H1 (cell line): ENCODE data around the gene ANKRD53. TPM values are rescaled to one million over a fixed set of nuclear protein-coding genes. Genes with fewer than 3 reads are reported as not detected.
A peak's percentile ranks its signal among the peaks of the same experiment; 100 is the strongest.

ENCODE experiments used
- CTCF ChIA-PET: fragments of 300-600 bp; sonication (Branson Sonifier 250); formaldehyde crosslinking; loops from one replicate; lab custom pipeline; 2021; ENCODE audit not compliant: partially characterized antibody; lab: Charles Lee
- POLR2A ChIA-PET: fragments of 300-600 bp; sonication (Branson Sonifier 250); formaldehyde crosslinking; loops from one replicate; lab custom pipeline; 2021; ENCODE audit warnings: inconsistent platforms; ENCODE audit not compliant: partially characterized antibody; lab: Charles Lee
- DNase-seq, 2 experiments: peaks; one replicate each; pipeline versions ENCODE4 v3.0.0 to v3.0.0-alpha.2; 2010 to 2022; ENCODE audit warnings: low spot score in 2 of 2, low read depth in 1 of 2, mixed read lengths in 1 of 2
- FAIRE-seq: peaks from 2 replicates; lab custom pipeline; 2011; peaks lifted over from hg19 to GRCh38; lab: Jason Lieb, UNC
- H2AFZ ChIP-seq: 2 replicates; pipeline ENCODE4 v1.8.1; 2012; ENCODE audit warnings: low read length, inconsistent platforms
- H2AK5ac ChIP-seq: 2 replicates; pipeline ENCODE4 v1.6.1; 2013; ENCODE audit warnings: low read depth, low read length
- H2BK120ac ChIP-seq: replicated peaks from 2 replicates; pipeline ENCODE3; 2013; ENCODE audit warnings: low read depth, low read length, inconsistent platforms
- H2BK12ac ChIP-seq: 2 replicates; pipeline ENCODE4 v1.6.1; 2013; ENCODE audit warnings: low read depth, low read length
- H2BK15ac ChIP-seq: 2 replicates; pipeline ENCODE4 v1.6.1; 2013; ENCODE audit warnings: low read length
- H2BK20ac ChIP-seq: 2 replicates; pipeline ENCODE4 v1.6.1; 2013; ENCODE audit warnings: low read length
- H2BK5ac ChIP-seq: 2 replicates; pipeline ENCODE4 v1.6.1; 2013; ENCODE audit warnings: low read depth, low read length
- H3K14ac ChIP-seq: 2 replicates; pipeline ENCODE4 v1.6.1; 2013; ENCODE audit warnings: inconsistent platforms; ENCODE audit not compliant: insufficient read length
- H3K18ac ChIP-seq: 2 replicates; pipeline ENCODE4 v1.6.1; 2013; ENCODE audit warnings: low read length; ENCODE audit errors: extremely low read depth
- H3K23ac ChIP-seq: 2 replicates; pipeline ENCODE4 v1.6.1; 2013; ENCODE audit warnings: inconsistent platforms; ENCODE audit not compliant: insufficient read length
- H3K23me2 ChIP-seq: 2 replicates; pipeline ENCODE4 v1.6.1; 2013; ENCODE audit warnings: low read depth, low read length
- H3K27ac ChIP-seq: 2 replicates; pipeline ENCODE4 v1.6.1; 2011; ENCODE audit warnings: low read depth, low read length, inconsistent platforms
- H3K27me3 ChIP-seq, 4 experiments: replicated peaks in 1 of 4; 1 replicate in 1 of 4; 2 replicates in 3 of 4; pipeline versions ENCODE4 v1.6.1 to v1.8.1; 2011 to 2013; ENCODE audit warnings: low read length in 3 of 4, mild to moderate bottlenecking in 3 of 4, inconsistent platforms in 2 of 4, mixed read lengths in 2 of 4, moderate library complexity in 1 of 4; ENCODE audit not compliant: control insufficient read depth in 3 of 4, insufficient read depth in 3 of 4; ENCODE audit errors: extremely low read depth in 1 of 4
- H3K36me3 ChIP-seq, 4 experiments: 2 replicates each; pipeline versions ENCODE4 v1.6.1 to v1.8.1; 2011 to 2013; ENCODE audit warnings: mild to moderate bottlenecking in 4 of 4, low read length in 3 of 4, moderate library complexity in 2 of 4, control low read depth in 1 of 4, inconsistent platforms in 1 of 4; ENCODE audit not compliant: insufficient read depth in 4 of 4, control insufficient read depth in 2 of 4
- H3K4ac ChIP-seq: replicated peaks from 2 replicates; pipeline ENCODE3; 2013; ENCODE audit warnings: low read length, low read depth, mixed read lengths, inconsistent platforms; ENCODE audit not compliant: insufficient read length
- H3K4me1 ChIP-seq, 4 experiments: replicated peaks in 1 of 4; 1 replicate in 1 of 4; 2 replicates in 3 of 4; pipeline versions ENCODE4 v1.6.1 to v1.8.1; 2011 to 2013; ENCODE audit warnings: low read length in 3 of 4, inconsistent platforms in 2 of 4, mixed read lengths in 1 of 4; ENCODE audit not compliant: insufficient read depth in 4 of 4, control insufficient read depth in 3 of 4
- H3K4me2 ChIP-seq, 2 experiments: 2 replicates each; pipeline versions ENCODE4 v1.6.1 to v1.8.1; 2011 to 2013; ENCODE audit warnings: low read depth in 2 of 2, low read length in 2 of 2, control low read depth in 1 of 2, inconsistent platforms in 1 of 2, mild to moderate bottlenecking in 1 of 2; ENCODE audit not compliant: insufficient read depth in 1 of 2
- H3K4me3 ChIP-seq, 4 experiments: fragments of 200-600, 300-600 bp in 1 of 4; sonication (generic), shearing (Covaris generic), sonication (Bioruptor Twin) in 1 of 4; 2 replicates each; pipeline versions ENCODE4 v1.5.1 to v1.8.1; 2011 to 2016; ENCODE audit warnings: low read length in 4 of 4, low read depth in 3 of 4, control low read depth in 2 of 4, inconsistent platforms in 2 of 4, mild to moderate bottlenecking in 2 of 4, mixed read lengths in 1 of 4, moderate library complexity in 1 of 4; ENCODE audit not compliant: insufficient read depth in 2 of 4; ENCODE audit errors: extremely low read depth in 1 of 4
- H3K56ac ChIP-seq: replicated peaks from 2 replicates; pipeline ENCODE3; 2013; ENCODE audit warnings: low read depth, mild to moderate bottlenecking, mixed read lengths, low read length, inconsistent platforms; ENCODE audit not compliant: insufficient read length
- H3K79me1 ChIP-seq: 2 replicates; pipeline ENCODE4 v1.6.1; 2013; ENCODE audit warnings: low read depth, low read length, control low read depth
- H3K79me2 ChIP-seq, 2 experiments: 2 replicates each; pipeline versions ENCODE4 v1.6.1 to v1.8.1; 2012 to 2013; ENCODE audit warnings: low read length in 2 of 2, mild to moderate bottlenecking in 2 of 2, inconsistent platforms in 1 of 2; ENCODE audit not compliant: insufficient read depth in 2 of 2, control insufficient read depth in 1 of 2
- H3K9ac ChIP-seq, 4 experiments: replicated peaks in 1 of 4; 1 replicate in 1 of 4; 2 replicates in 3 of 4; pipeline versions ENCODE4 v1.6.1 to v1.8.1; 2011 to 2013; ENCODE audit warnings: low read depth in 3 of 4, low read length in 3 of 4, control low read depth in 2 of 4, mild to moderate bottlenecking in 2 of 4, moderate library complexity in 2 of 4, inconsistent platforms in 1 of 4; ENCODE audit errors: extremely low read depth in 1 of 4
- H3K9me3 ChIP-seq, 2 experiments: 2 replicates each; pipeline versions ENCODE4 v1.6.1 to v1.8.1; 2012 to 2013; ENCODE audit warnings: mild to moderate bottlenecking in 2 of 2, moderate library complexity in 2 of 2, control low read depth in 1 of 2, inconsistent platforms in 1 of 2, low read depth in 1 of 2, low read length in 1 of 2, mixed read lengths in 1 of 2; ENCODE audit not compliant: insufficient read depth in 2 of 2
- H4K20me1 ChIP-seq, 2 experiments: replicated peaks in 1 of 2; 2 replicates each; pipeline versions ENCODE3 to v1.8.1; 2011 to 2013; ENCODE audit warnings: inconsistent platforms in 2 of 2, low read length in 2 of 2, mild to moderate bottlenecking in 1 of 2; ENCODE audit not compliant: insufficient read depth in 2 of 2, control insufficient read depth in 1 of 2
- H4K5ac ChIP-seq: 2 replicates; pipeline ENCODE4 v1.6.1; 2013; ENCODE audit warnings: low read length, low read depth, mixed read lengths, inconsistent platforms; ENCODE audit not compliant: insufficient read length
- H4K8ac ChIP-seq: 2 replicates; pipeline ENCODE4 v1.8.0; 2013; ENCODE audit warnings: mild to moderate bottlenecking, moderate library complexity, low read length, inconsistent platforms; ENCODE audit not compliant: insufficient read depth; ENCODE audit errors: extremely low read depth
- H4K91ac ChIP-seq: replicated peaks from 2 replicates; pipeline ENCODE3; 2013; ENCODE audit warnings: low read length, mixed read lengths, inconsistent platforms; ENCODE audit not compliant: insufficient read length
- CEBPB ChIP-seq: IDR thresholded peaks from 2 replicates; pipeline ENCODE4 v1.6.1; 2012; ENCODE audit warnings: low read depth, low read length
- SAP30 ChIP-seq: fragments of 300-600 bp; sonication (generic); IDR thresholded peaks from 2 replicates; pipeline ENCODE4 v1.7.1; 2012; ENCODE audit warnings: low read length, moderate library complexity, mild to moderate bottlenecking, inconsistent platforms; ENCODE audit not compliant: insufficient read depth, insufficient replicate concordance
- WGBS, 2 experiments: shearing (Covaris generic) in 1 of 2; methylation state at CpG; one replicate each; pipeline versions ENCODE4 v1.1.6 to v1.1.7; 2013 to 2015; ENCODE audit warnings: low lambda C conversion rate in 2 of 2, mixed read lengths in 2 of 2, inconsistent platforms in 1 of 2, low coverage in 1 of 2, missing lambda C conversion rate in 1 of 2; ENCODE audit not compliant: insufficient replicate concordance in 2 of 2, insufficient coverage in 1 of 2, insufficient read length in 1 of 2; ENCODE audit errors: extremely low coverage in 1 of 2, missing lambda C conversion rate in 1 of 2; 5-methylcytosine and 5-hydroxymethylcytosine counted together
- polyA plus RNA-seq, 7 experiments: library from polyadenylated mRNA; depleted of rRNA in 3 of 7; stranded (reverse) in 5 of 7; unstranded in 2 of 7; fragments of >200 nt in 5 of 7; fragments of 200-250 nt in 2 of 7; gene quantifications; 1 replicate in 5 of 7; 2 replicates in 1 of 7; 4 replicates in 1 of 7; pipeline versions ENCODE4 v1.2.1 to v1.2.3, GENCODE V29; 2011 to 2013; ENCODE audit warnings: missing spikeins in 2 of 7, mixed read lengths in 2 of 7
- total RNA-seq: library from RNA; stranded (reverse); fragmentation: NEBNext Ultra II Directional; extraction: Animal tissue kit (Norgen Biotek cat#: 25700); gene quantifications from 2 replicates; pipeline ENCODE4 v1.2.1, GENCODE V29; 2021

The ANKRD53 gene
- total and polyA plus RNA-seq, 2 of the 8 experiments (the other 6 are each of a cell fraction or from before 2014, with no cell fraction given) = 0.39 to 0.70 TPM

DNA sequence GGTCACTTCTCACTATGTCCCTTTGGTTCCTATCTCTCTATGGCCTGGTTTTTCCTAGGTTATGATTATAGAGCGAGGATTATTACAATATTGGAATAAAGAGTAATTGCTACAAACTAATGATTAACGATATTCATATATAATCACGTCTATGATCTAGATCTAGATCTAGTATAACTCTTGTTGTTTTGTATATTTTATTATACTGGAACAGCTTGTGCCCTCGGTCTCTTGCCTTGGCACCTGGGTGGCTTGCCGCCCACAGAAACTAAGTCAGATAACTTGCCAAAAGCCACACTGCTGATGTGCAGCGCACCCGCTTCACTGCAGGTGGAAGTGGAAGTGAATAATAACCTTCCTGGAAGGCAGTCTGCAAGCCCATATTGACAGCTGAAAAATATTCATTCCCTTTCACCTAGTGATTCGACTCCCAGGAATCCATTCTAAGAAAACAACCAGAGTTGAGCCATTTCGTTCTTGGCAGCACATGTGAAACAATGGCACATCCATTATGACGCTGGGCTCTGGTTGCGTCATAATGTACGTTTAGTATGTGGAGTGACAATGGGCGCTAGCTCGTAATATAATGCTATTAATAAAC lies 725 bp upstream of the ANKRD53 start:
- no peak overlapping the region for H3K56ac ChIP-seq
- H3K14ac ChIP-seq = no peak overlapping the region
- no peak overlapping the region for H3K4ac ChIP-seq
- H2BK5ac ChIP-seq = no peak overlapping the region
- H3K9me3 ChIP-seq = no peaks in the 10 kb centered on the region
- H4K91ac ChIP-seq = no peak overlapping the region
- peaks cover 0 to 14% (median 4%) of the 10 kb centered on the region in 4 experiments; a peak in 6 of 7 replicates for H3K4me1 ChIP-seq
- TF ChIP-seq SAP30 (no peak), CEBPB (peak; percentile 79)
- TF ChIP-seq, all 59 proteins: peak for 1
- H3K79me1 ChIP-seq = no peaks in the 10 kb centered on the region
- no peak overlapping the region for H2BK120ac ChIP-seq
- WGBS, 2 experiments = 45% methylated on average over 14 of the region's 14 CpGs; no CpG with 5 or more reads in 1 of the 2 experiments
- H3K4me2 ChIP-seq = peak overlapping the region; percentile 64 to 79
- no peak overlapping the region for H2BK15ac ChIP-seq
- H3K27me3 ChIP-seq = peaks cover 0 to 27% (median 9%) of the 10 kb centered on the region in 4 experiments; a peak in 5 of 7 replicates
- no peaks in the 10 kb centered on the region for H3K79me2 ChIP-seq
- no peak overlapping the region for H3K9ac ChIP-seq
- H4K20me1 ChIP-seq = peaks cover 0 to 3% of the 10 kb centered on the region in 2 experiments
- CTCF ChIA-PET = interaction anchor here (0.6 to 3.8 kb wide), 14 partner anchors 11 to 155 kb away, joined by 3 to 32 read pairs (median 4); partner anchors contain the start of gene NAGK
- H2AFZ ChIP-seq = no peak overlapping the region
- H3K23me2 ChIP-seq = peaks cover 5% of the 10 kb centered on the region; the same call in 1 of the 2 replicates
- no peak overlapping the region for H3K23ac ChIP-seq
- POLR2A ChIA-PET = interaction anchor here (1.9 kb wide), 1 partner anchor 11 kb away, joined by 4 read pairs; no protein-coding TSS in a partner anchor
- H2BK20ac ChIP-seq = no peak overlapping the region
- no peak overlapping the region for H4K5ac ChIP-seq
- no peak for FAIRE-seq
- H2BK12ac ChIP-seq = no peak overlapping the region
- no peak overlapping the region for H2AK5ac ChIP-seq
- no peak overlapping the region for H3K18ac ChIP-seq
- no peak overlapping the region for H3K27ac ChIP-seq
- H3K4me3 ChIP-seq = peak overlapping the region in 3 of 4 experiments; percentile 49 to 70 (median 62); a peak in 4 of 8 replicates
- peak in 1 of 2 experiments; percentile 48 for DNase-seq
- no peaks in the 10 kb centered on the region for H3K36me3 ChIP-seq
- H4K8ac ChIP-seq = no peak overlapping the region
